CD4-positive, alpha-beta memory T cell (primary cell): ENCODE results near the gene TNPO3. TPM values are rescaled to one million over a fixed set of nuclear protein-coding genes. Genes with fewer than 3 reads are reported as not detected.

Experiments used
- CTCF ChIA-PET: fragments of 350-600 bp; sonication (Branson Sonifier 250); formaldehyde crosslinking; loops from one replicate; lab custom pipeline; 2021; ENCODE audit warnings: inconsistent platforms; ENCODE audit not compliant: partially characterized antibody; lab: Charles Lee
- POLR2A ChIA-PET: fragments of 350-600 bp; sonication (Branson Sonifier 250); formaldehyde crosslinking; loops from one replicate; lab custom pipeline; 2021; ENCODE audit not compliant: partially characterized antibody; lab: Charles Lee
- DNase-seq, 5 donors: peaks; one replicate each; pipeline versions ENCODE4 v3.0.0 to v3.0.0-alpha.2; 2020 to 2022; ENCODE audit warnings: mixed read lengths in 1 of 5
- H3K27ac ChIP-seq: one replicate; pipeline ENCODE4 v1.7.0; 2013; ENCODE audit warnings: low read depth, low read length
- H3K27me3 ChIP-seq: 2 replicates; pipeline ENCODE4 v1.7.0; 2013; ENCODE audit warnings: mild to moderate bottlenecking, low read length, moderate library complexity; ENCODE audit not compliant: insufficient read depth
- H3K36me3 ChIP-seq: 2 replicates; pipeline ENCODE4 v1.7.0; 2013; ENCODE audit warnings: mild to moderate bottlenecking, low read length, moderate library complexity; ENCODE audit not compliant: insufficient read depth
- H3K4me1 ChIP-seq: 2 replicates; pipeline ENCODE4 v1.7.0; 2013; ENCODE audit warnings: mild to moderate bottlenecking, low read length, moderate library complexity; ENCODE audit not compliant: insufficient read depth
- H3K4me3 ChIP-seq, 2 donors: one replicate each; pipeline ENCODE4 v1.7.0; 2013; ENCODE audit warnings: low read length in 2 of 2, mild to moderate bottlenecking in 1 of 2
- H3K9me3 ChIP-seq, 2 donors: one replicate each; pipeline ENCODE4 v1.7.0; 2013; ENCODE audit warnings: low read length in 2 of 2, control low read depth in 1 of 2; ENCODE audit not compliant: control insufficient read depth in 1 of 2
- H3K27ac Mint-ChIP-seq, 7 donors: one replicate each; pipeline ENCODE4 v1.8.0; 2020 to 2021; ENCODE audit warnings: mixed read lengths in 7 of 7, mild to moderate bottlenecking in 6 of 7, inconsistent platforms in 3 of 7, moderate library complexity in 3 of 7
- H3K27me3 Mint-ChIP-seq, 2 donors: one replicate each; pipeline ENCODE4 v1.8.0; 2020 to 2021; ENCODE audit warnings: mixed read lengths in 2 of 2
- H3K36me3 Mint-ChIP-seq, 2 donors: one replicate each; pipeline ENCODE4 v1.8.0; 2020 to 2021; ENCODE audit warnings: mixed read lengths in 2 of 2, inconsistent platforms in 1 of 2, mild to moderate bottlenecking in 1 of 2
- H3K4me1 Mint-ChIP-seq, 4 donors: one replicate each; pipeline ENCODE4 v1.8.0; 2020 to 2021; ENCODE audit warnings: mixed read lengths in 4 of 4, mild to moderate bottlenecking in 1 of 4
- H3K4me3 Mint-ChIP-seq, 8 donors: one replicate each; pipeline ENCODE4 v1.8.0; 2020 to 2021; ENCODE audit warnings: mixed read lengths in 8 of 8, mild to moderate bottlenecking in 7 of 8, moderate library complexity in 6 of 8, inconsistent platforms in 3 of 8
- H3K9me3 Mint-ChIP-seq, 8 donors: one replicate each; pipeline ENCODE4 v1.8.0; 2020 to 2021; ENCODE audit warnings: mixed read lengths in 8 of 8, mild to moderate bottlenecking in 5 of 8, inconsistent platforms in 3 of 8, moderate library complexity in 1 of 8
- intact Hi-C: fragments of 100-400 bp; cut with micrococcal nuclease; formaldehyde crosslinking; loops from one replicate; pipeline ENCODE4 v1.15.1; 2023
- polyA plus RNA-seq, 2 donors: library from polyadenylated mRNA; unstranded; fragments of 300-500 nt; fragmentation: Illumina TruSeq; gene quantifications; one replicate each; pipeline ENCODE4 v1.2.3, GENCODE V29; 2021
- total RNA-seq, 2 experiments: library from RNA; stranded (reverse); gene quantifications; one replicate each; pipeline ENCODE4 v1.2.3, GENCODE V29; 2021

TNPO3 gene
- total RNA-seq (10 to 100 TPM; 41.7 to 44.5 TPM), polyA plus RNA-seq (10 to 100 TPM; 34.4 to 41.1 TPM)

DNA sequence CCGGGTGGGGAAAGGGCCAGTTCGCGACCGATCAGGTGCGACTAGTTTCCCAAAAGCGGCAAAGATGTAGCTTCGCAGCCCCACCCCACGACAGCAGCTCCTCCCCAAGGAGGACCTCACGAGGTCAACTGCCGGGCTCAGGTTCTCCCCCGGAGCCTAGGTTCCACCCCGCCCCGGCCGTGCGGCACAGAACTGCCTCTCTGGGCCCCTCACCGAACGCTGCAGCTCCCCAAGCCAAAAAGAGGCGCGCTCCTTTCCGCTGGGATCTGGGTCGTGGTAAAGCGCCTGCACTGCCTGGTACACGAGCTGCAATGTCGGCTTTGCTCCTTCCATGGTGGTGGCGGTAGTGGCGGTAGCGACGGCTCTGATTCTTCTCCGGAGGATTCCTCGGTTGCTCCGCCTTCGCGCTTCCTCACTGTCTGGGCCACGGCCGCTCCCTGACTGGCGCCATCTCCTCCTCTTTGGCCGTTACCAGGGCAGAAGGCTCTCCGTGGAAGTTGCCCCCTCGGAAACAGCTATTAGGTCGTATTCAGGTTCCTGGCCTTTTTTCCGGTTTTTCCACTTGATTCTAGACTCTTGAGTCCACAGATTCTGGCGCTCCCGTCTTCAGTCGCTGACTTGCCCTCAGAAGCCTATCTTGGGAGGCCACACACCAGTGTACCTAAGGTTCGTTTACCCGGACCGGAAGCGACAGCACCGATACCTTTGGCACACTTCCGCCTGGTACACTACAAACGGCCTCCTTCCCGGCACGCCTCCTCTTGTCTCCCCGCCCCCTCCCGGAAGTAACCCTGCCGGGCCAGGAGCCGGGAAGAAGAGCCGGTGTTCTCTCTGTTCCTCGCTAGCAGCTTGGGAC is at the start of gene TNPO3:
TNPO3 (minus strand) TSS at position 674 of the 856 bp plus-strand sequence; CDS start at position 333, 341 bp downstream.
- Histone ChIP-seq H3K27me3 (no peaks in the 10 kb centered on the region), H3K27ac (peak within 1 kb of the TSS; percentile 82), H3K36me3 (no peaks in the 10 kb centered on the region), H3K4me1 (peaks cover 31% of the 10 kb centered on the region), H3K4me3 (peak within 1 kb of the TSS; percentile 80 to 91), H3K9me3 (no peaks in the 10 kb centered on the region)
- ChIA-PET CTCF (interaction anchor here (0.7 to 2.3 kb wide), 4 partner anchors 10 to 148 kb away, joined by 3 to 8 read pairs (median 4); no protein-coding TSS in a partner anchor), POLR2A (interaction anchor here (0.5 to 2.3 kb wide), 15 partner anchors 8 to 1151 kb away, joined by 3 to 18 read pairs (median 3); partner anchors contain the start of genes CALU and TMEM209)
- Mint-ChIP-seq H3K36me3 (peaks cover 9 to 27% of the 10 kb centered on the region in 2 donors), H3K4me1 (peaks cover 20 to 51% (median 38%) of the 10 kb centered on the region in 4 donors), H3K27ac (peak within 1 kb of the TSS; percentile 98 to 100 (median 99)), H3K9me3 (no peaks in the 10 kb centered on the region), H3K27me3 (peaks cover 3 to 7% of the 10 kb centered on the region in 2 donors), H3K4me3 (peak within 1 kb of the TSS; percentile 94 to 100 (median 98))
- peak; percentile 87 to 91 (median 88) for DNase-seq
- intact Hi-C loops, result loop anchor here (1.0 to 5.0 kb wide), 4 partner anchors 36 to 711 kb away; partner anchors contain the start of genes CALU and RBM28

DNA sequence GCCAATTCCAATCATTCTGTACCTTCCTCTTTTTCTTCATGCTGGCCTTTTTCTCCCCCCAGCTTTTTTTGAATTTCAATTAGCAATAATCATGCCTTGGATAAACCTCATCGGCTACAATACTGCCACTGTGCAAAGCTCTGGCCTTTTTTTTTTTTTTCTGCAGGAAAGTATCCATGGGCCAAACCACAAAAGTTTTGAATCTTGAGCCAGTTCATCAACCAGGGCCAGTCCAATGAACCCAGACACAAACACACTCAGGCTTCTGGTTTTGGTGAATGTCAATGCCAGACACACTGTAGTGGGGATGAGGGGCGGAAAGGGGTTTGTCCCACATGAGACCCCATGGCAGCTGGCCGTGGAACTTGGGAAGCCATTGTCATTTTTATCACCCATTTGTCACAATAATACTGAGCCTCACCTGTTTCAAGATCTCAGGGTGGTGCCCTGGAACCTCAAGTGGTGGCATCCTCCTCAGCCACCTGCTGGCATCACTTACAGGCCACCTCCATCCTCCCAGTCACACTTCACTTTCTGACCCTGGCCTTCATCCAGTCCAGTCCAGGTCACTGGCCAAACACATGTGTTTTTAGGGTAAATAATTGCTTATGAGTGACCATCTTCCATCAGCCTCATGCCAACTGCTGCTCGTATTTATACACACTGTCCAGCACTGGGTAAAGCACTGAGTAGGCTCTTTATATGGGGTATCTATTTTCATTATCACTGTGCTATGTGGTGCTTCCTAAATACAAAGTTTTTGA is 48.8 kb upstream of the TNPO3 start:
- no peaks in the 10 kb centered on the region for H3K36me3 ChIP-seq
- CTCF ChIA-PET, result interaction anchor here (0.7 to 5.2 kb wide), 2 partner anchors 14 to 27 kb away, joined by 3 to 36 read pairs; no protein-coding TSS in a partner anchor
- H3K9me3 ChIP-seq, result no peaks in the 10 kb centered on the region
- peaks cover 3 to 4% of the 10 kb centered on the region in 2 donors for H3K27me3 Mint-ChIP-seq
- H3K4me1 ChIP-seq, result no peaks in the 10 kb centered on the region
- DNase-seq, result no peak
- H3K27ac Mint-ChIP-seq, result no peak overlapping the region
- POLR2A ChIA-PET, result no interaction called here
- intact Hi-C loops, result no loop called here
- H3K4me3 Mint-ChIP-seq, result no peak overlapping the region
- H3K4me1 Mint-ChIP-seq, result no peaks in the 10 kb centered on the region
- no peak overlapping the region for H3K4me3 ChIP-seq
- H3K27me3 ChIP-seq, result no peaks in the 10 kb centered on the region
- no peaks in the 10 kb centered on the region for H3K9me3 Mint-ChIP-seq
- H3K36me3 Mint-ChIP-seq, result no peaks in the 10 kb centered on the region
- no peak overlapping the region for H3K27ac ChIP-seq

DNA sequence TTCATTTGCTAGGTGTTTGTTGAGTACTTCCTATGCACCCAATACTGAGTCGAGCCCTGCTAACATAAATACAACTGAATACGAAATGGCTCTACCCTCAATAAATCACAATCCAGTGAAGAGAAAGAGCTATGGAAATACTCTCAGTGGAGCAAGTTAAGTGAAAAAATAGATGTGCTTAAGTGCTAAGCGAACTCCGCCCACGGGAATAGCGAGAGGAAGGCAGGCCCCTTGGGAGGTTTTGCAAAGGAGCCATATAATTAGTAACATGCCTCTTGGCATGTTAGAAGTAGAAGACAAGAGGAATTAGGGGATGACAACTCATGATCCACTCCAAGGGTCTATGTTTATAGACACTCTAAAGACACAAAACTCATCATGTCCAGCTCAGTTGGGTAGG is 46.8 kb upstream of the TNPO3 start:
- no peaks in the 10 kb centered on the region for H3K36me3 ChIP-seq
- intact Hi-C loops, result no loop called here
- Mint-ChIP-seq H3K27ac (no peak overlapping the region), H3K4me1 (no peaks in the 10 kb centered on the region), H3K4me3 (no peak overlapping the region), H3K27me3 (peaks cover 3 to 4% of the 10 kb centered on the region in 2 donors), H3K9me3 (no peaks in the 10 kb centered on the region), H3K36me3 (no peaks in the 10 kb centered on the region)
- H3K4me3 ChIP-seq, result no peak overlapping the region
- H3K27me3 ChIP-seq, result no peaks in the 10 kb centered on the region
- DNase-seq, result no peak
- no peak overlapping the region for H3K27ac ChIP-seq
- H3K4me1 ChIP-seq, result no peaks in the 10 kb centered on the region
- H3K9me3 ChIP-seq, result no peaks in the 10 kb centered on the region
- CTCF ChIA-PET, result interaction anchor here (1.3 to 5.2 kb wide), 2 partner anchors 12 to 62 kb away, joined by 3 to 36 read pairs; no protein-coding TSS in a partner anchor
- POLR2A ChIA-PET, result no interaction called here

DNA sequence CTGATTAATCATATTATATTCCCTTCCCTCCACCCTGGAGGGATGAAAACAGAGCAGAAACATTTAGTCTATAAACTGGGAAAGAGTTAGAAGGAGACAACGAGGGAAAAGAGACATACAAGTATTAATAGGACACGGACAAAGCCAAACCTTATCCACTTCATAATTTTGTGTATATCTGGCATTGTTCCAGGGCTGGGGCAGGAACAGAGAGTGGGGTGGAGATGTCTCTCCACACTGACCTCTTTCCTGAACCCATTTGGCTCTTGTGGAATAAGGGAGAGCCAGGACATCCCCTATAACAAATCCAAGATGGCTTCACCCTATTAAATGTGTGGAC is 45.9 kb upstream of the TNPO3 start:
- H3K27me3 Mint-ChIP-seq, result peaks cover 3 to 4% of the 10 kb centered on the region in 2 donors
- no peak overlapping the region for H3K4me3 ChIP-seq
- no peak overlapping the region for H3K4me3 Mint-ChIP-seq
- ChIA-PET POLR2A (no interaction called here), CTCF (interaction anchor here (1.3 to 5.2 kb wide), 2 partner anchors 11 to 63 kb away, joined by 3 to 36 read pairs; no protein-coding TSS in a partner anchor)
- H3K27ac Mint-ChIP-seq, result no peak overlapping the region
- H3K36me3 Mint-ChIP-seq, result no peaks in the 10 kb centered on the region
- no peak for DNase-seq
- peaks cover 0 to 7% (median 1%) of the 10 kb centered on the region in 4 donors for H3K4me1 Mint-ChIP-seq
- intact Hi-C loops, result no loop called here
- peaks cover 3% of the 10 kb centered on the region for H3K4me1 ChIP-seq
- H3K36me3 ChIP-seq, result no peaks in the 10 kb centered on the region
- H3K9me3 ChIP-seq, result no peaks in the 10 kb centered on the region
- H3K27ac ChIP-seq, result no peak overlapping the region
- no peaks in the 10 kb centered on the region for H3K9me3 Mint-ChIP-seq
- H3K27me3 ChIP-seq, result no peaks in the 10 kb centered on the region

DNA sequence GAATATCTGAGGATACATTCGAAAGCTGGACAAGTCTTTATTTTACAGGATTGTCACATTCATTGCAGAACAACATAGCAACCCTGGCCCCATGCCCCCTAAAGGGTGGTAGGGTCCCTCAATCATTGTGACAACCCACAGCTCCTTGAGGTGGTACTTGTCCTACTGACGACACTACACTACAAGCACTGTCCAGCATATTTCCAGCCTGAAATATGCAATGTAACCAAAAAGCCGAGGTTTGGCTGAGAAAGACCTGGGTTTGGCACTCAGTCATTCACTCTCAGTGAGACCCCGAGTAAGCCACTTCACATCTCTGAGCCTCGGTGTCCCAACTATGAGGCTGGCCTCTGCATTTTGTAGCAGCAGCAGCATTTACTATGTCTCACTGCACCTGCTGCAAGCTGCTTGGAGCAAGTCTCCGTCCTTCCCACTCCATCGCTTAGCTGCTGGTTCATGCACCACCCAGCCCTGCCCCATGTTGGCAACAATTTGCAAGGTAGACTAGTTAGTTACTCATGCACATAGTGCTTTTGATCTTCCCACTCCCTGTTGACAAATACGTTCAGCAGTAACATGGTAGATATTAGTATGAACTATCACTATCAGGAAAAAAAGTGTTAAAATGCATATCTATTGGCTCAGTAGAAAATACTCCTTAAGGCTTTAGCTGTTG is 43.6 kb upstream of the TNPO3 start:
- intact Hi-C loops, result no loop called here
- Mint-ChIP-seq H3K27ac (no peak overlapping the region), H3K27me3 (peaks cover 2 to 3% of the 10 kb centered on the region in 2 donors), H3K4me3 (no peak overlapping the region), H3K4me1 (peaks cover 7 to 17% (median 11%) of the 10 kb centered on the region in 4 donors), H3K36me3 (no peaks in the 10 kb centered on the region), H3K9me3 (no peaks in the 10 kb centered on the region)
- CTCF ChIA-PET, result interaction anchor here (0.7 to 5.2 kb wide), 2 partner anchors 9 to 17 kb away, joined by 3 to 36 read pairs; no protein-coding TSS in a partner anchor
- Histone ChIP-seq H3K4me3 (no peak overlapping the region), H3K36me3 (no peaks in the 10 kb centered on the region), H3K27ac (no peak overlapping the region), H3K9me3 (no peaks in the 10 kb centered on the region), H3K27me3 (no peaks in the 10 kb centered on the region), H3K4me1 (peaks cover 13% of the 10 kb centered on the region)
- DNase-seq, result no peak
- POLR2A ChIA-PET, result no interaction called here

DNA sequence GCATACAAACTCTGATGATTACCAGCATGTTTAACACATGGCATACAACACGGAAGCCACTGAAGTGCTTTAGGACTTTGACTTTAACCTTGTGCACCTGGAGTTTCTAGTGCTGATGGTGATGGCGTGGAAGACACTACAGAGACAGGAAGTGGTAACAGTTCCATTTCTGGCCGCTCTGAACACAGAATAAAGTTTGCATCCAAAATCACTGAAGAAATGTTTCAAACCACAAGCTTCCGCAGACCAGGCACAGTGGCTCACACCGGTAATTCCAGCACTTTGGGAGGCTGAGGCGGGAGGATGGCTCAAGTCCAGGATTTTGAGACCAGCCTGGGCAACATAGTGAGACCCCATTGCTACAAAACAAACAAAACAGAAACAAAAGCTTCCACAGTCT is 40.3 kb upstream of the TNPO3 start:
- peak overlapping the region; percentile 61 to 87 (median 73) for H3K27ac Mint-ChIP-seq
- DNase-seq, result peak in 4 of 5 donors; percentile 38 to 53 (median 44)
- peak overlapping the region in 6 of 8 donors; percentile 33 to 68 (median 54) for H3K4me3 Mint-ChIP-seq
- intact Hi-C loops, result no loop called here
- ChIA-PET CTCF (interaction anchor here (0.8 to 1.6 kb wide), 2 partner anchors 10 to 209 kb away, joined by 3 read pairs; no protein-coding TSS in a partner anchor), POLR2A (interaction anchor here (0.6 kb wide), 1 partner anchor 21 kb away, joined by 3 read pairs; no protein-coding TSS in a partner anchor)
- Histone ChIP-seq H3K36me3 (no peaks in the 10 kb centered on the region), H3K27me3 (peaks cover 3% of the 10 kb centered on the region), H3K9me3 (no peaks in the 10 kb centered on the region), H3K4me1 (peaks cover 18% of the 10 kb centered on the region), H3K4me3 (no peak overlapping the region), H3K27ac (no peak overlapping the region)
- H3K36me3 Mint-ChIP-seq, result no peaks in the 10 kb centered on the region
- no peaks in the 10 kb centered on the region for H3K27me3 Mint-ChIP-seq
- H3K9me3 Mint-ChIP-seq, result no peaks in the 10 kb centered on the region
- peaks cover 10 to 24% (median 16%) of the 10 kb centered on the region in 4 donors for H3K4me1 Mint-ChIP-seq
